Esophagus squamous epithelium (tissue), 4 donors: ENCODE data around the gene WDR88.
"Not testable (repeated sequence)": the region's sequence is repeated elsewhere in the genome, so short reads cannot be mapped to it uniquely, and the experiment has no call there.

Experiments used
- CTCF ChIP-seq, 6 experiments: fragments of 450-650 bp in 4 of 6; fragments of 200-600 bp in 2 of 6; sonication (generic) in 2 of 6; IDR thresholded peaks; one replicate each; pipeline ENCODE4 v1.5.1; 2016 to 2019; ENCODE audit warnings: antibody characterized with exemption in 6 of 6, mild to moderate bottlenecking in 4 of 6, moderate library complexity in 4 of 6
- POLR2A ChIP-seq, 4 donors: fragments of 450-650 bp; IDR thresholded peaks; one replicate each; pipeline ENCODE4 v1.6.1; 2017; ENCODE audit warnings: antibody characterized with exemption in 4 of 4, mild to moderate bottlenecking in 4 of 4, moderate library complexity in 3 of 4

- TF ChIP-seq CTCF, POLR2A (IDR thresholded peaks at IDR 0.05): not testable (repeated sequence)
Measured at GRCh38 chr19:33222255-33222654, 90.3 kb downstream of the WDR88 start.
